ENCODE data around the gene ZNF12.

Gene ZNF12

GRCh38 chr7:6652446-6653011, 54.2 kb downstream of the ZNF12 start:
- TF ChIP-seq FOXP2 (optimal IDR thresholded peaks at IDR 0.05; ENCODE audit: control extremely low read depth, extremely low read length, insufficient read depth) (no peak), EZH2 (IDR thresholded peaks at IDR 0.05) (no peak), POLR2AphosphoS5 (IDR thresholded peaks at IDR 0.05; ENCODE audit: borderline replicate concordance, low read depth, low read length) (no peak)
- no peak for DNase-seq (ENCODE audit: low read depth, low spot score)
- H3K36me3 ChIP-seq (ENCODE audit: insufficient read depth, low read length) = peaks cover 19% of the 10 kb centered on the region; the same call in 1 of the 2 replicates
- no peaks in the 10 kb centered on the region for H3K9me3 ChIP-seq (ENCODE audit: low read depth, low read length)
- no peak overlapping the region for H3K4me3 ChIP-seq
- H3K27ac ChIP-seq = no peak overlapping the region
- H3K9ac ChIP-seq (ENCODE audit: insufficient read length) = no peak overlapping the region

- Histone ChIP-seq H3K9ac (ENCODE audit: insufficient read length) (no peak overlapping the region), H3K27ac (no peak overlapping the region), H3K9me3 (ENCODE audit: low read depth, low read length) (no peaks in the 10 kb centered on the region), H3K4me3 (no peak overlapping the region), H3K36me3 (ENCODE audit: insufficient read depth, low read length) (peaks cover 25% of the 10 kb centered on the region; the same call in 1 of the 2 replicates)
- TF ChIP-seq FOXP2 (optimal IDR thresholded peaks at IDR 0.05; ENCODE audit: control extremely low read depth, extremely low read length, insufficient read depth) (no peak), POLR2AphosphoS5 (IDR thresholded peaks at IDR 0.05; ENCODE audit: borderline replicate concordance, low read depth, low read length) (no peak), EZH2 (IDR thresholded peaks at IDR 0.05) (no peak)
- DNase-seq (ENCODE audit: low read depth, low spot score) = no peak
Observed at GRCh38 chr7:6651851-6652445, 54.8 kb downstream of the ZNF12 start.

- Histone ChIP-seq H3K27ac (no peak overlapping the region), H3K4me3 (no peak overlapping the region), H3K36me3 (ENCODE audit: insufficient read depth, low read length) (peaks cover 33% of the 10 kb centered on the region; the same call in 1 of the 2 replicates), H3K9ac (ENCODE audit: insufficient read length) (no peak overlapping the region), H3K9me3 (ENCODE audit: low read depth, low read length) (no peaks in the 10 kb centered on the region)
- no peak for DNase-seq (ENCODE audit: low read depth, low spot score)
- TF ChIP-seq POLR2AphosphoS5 (IDR thresholded peaks at IDR 0.05; ENCODE audit: borderline replicate concordance, low read depth, low read length) = no peak
- no peak for TF ChIP-seq EZH2 (IDR thresholded peaks at IDR 0.05)
- TF ChIP-seq FOXP2 (optimal IDR thresholded peaks at IDR 0.05; ENCODE audit: control extremely low read depth, extremely low read length, insufficient read depth) = no peak
Observed at GRCh38 chr7:6650521-6651011, 56.2 kb downstream of the ZNF12 start.

- no peak for DNase-seq (ENCODE audit: low read depth, low spot score)
- TF ChIP-seq EZH2 (IDR thresholded peaks at IDR 0.05) (no peak), FOXP2 (optimal IDR thresholded peaks at IDR 0.05; ENCODE audit: control extremely low read depth, extremely low read length, insufficient read depth) (no peak), POLR2AphosphoS5 (IDR thresholded peaks at IDR 0.05; ENCODE audit: borderline replicate concordance, low read depth, low read length) (no peak)
- H3K9ac ChIP-seq (ENCODE audit: insufficient read length) = no peak overlapping the region
- H3K36me3 ChIP-seq (ENCODE audit: insufficient read depth, low read length) = peaks cover 33% of the 10 kb centered on the region; the same call in 1 of the 2 replicates
- H3K9me3 ChIP-seq (ENCODE audit: low read depth, low read length) = no peaks in the 10 kb centered on the region
- H3K4me3 ChIP-seq = no peak overlapping the region
- H3K27ac ChIP-seq = no peak overlapping the region
Observed at GRCh38 chr7:6650086-6650485, 56.7 kb downstream of the ZNF12 start.

GRCh38 chr7:6649241-6649961, 57.3 kb downstream of the ZNF12 start:
- Histone ChIP-seq H3K27ac (no peak overlapping the region), H3K4me3 (no peak overlapping the region), H3K9ac (ENCODE audit: insufficient read length) (no peak overlapping the region), H3K9me3 (ENCODE audit: low read depth, low read length) (no peaks in the 10 kb centered on the region), H3K36me3 (ENCODE audit: insufficient read depth, low read length) (peaks cover 40% of the 10 kb centered on the region; the same call in 1 of the 2 replicates)
- DNase-seq (ENCODE audit: low read depth, low spot score) = no peak
- TF ChIP-seq FOXP2 (optimal IDR thresholded peaks at IDR 0.05; ENCODE audit: control extremely low read depth, extremely low read length, insufficient read depth) = no peak
- TF ChIP-seq EZH2 (IDR thresholded peaks at IDR 0.05) = no peak
- TF ChIP-seq POLR2AphosphoS5 (IDR thresholded peaks at IDR 0.05; ENCODE audit: borderline replicate concordance, low read depth, low read length) = no peak

- TF ChIP-seq POLR2AphosphoS5 (IDR thresholded peaks at IDR 0.05; ENCODE audit: borderline replicate concordance, low read depth, low read length) = no peak
- TF ChIP-seq EZH2 (IDR thresholded peaks at IDR 0.05) = no peak
- TF ChIP-seq FOXP2 (optimal IDR thresholded peaks at IDR 0.05; ENCODE audit: control extremely low read depth, extremely low read length, insufficient read depth) = no peak
- no peak for DNase-seq (ENCODE audit: low read depth, low spot score)
- Histone ChIP-seq H3K9ac (ENCODE audit: insufficient read length) (no peak overlapping the region), H3K36me3 (ENCODE audit: insufficient read depth, low read length) (peaks cover 46% of the 10 kb centered on the region; the same call in 1 of the 2 replicates), H3K27ac (no peak overlapping the region), H3K9me3 (ENCODE audit: low read depth, low read length) (no peaks in the 10 kb centered on the region), H3K4me3 (no peak overlapping the region)
Observed at GRCh38 chr7:6648815-6649104, 58.0 kb downstream of the ZNF12 start.

GRCh38 chr7:6648066-6648814, 58.5 kb downstream of the ZNF12 start:
- no peaks in the 10 kb centered on the region for H3K9me3 ChIP-seq (ENCODE audit: low read depth, low read length)
- H3K36me3 ChIP-seq (ENCODE audit: insufficient read depth, low read length) = peaks cover 51% of the 10 kb centered on the region; the same call in 1 of the 2 replicates
- TF ChIP-seq FOXP2 (optimal IDR thresholded peaks at IDR 0.05; ENCODE audit: control extremely low read depth, extremely low read length, insufficient read depth) = no peak
- TF ChIP-seq EZH2 (IDR thresholded peaks at IDR 0.05) = no peak
- no peak for DNase-seq (ENCODE audit: low read depth, low spot score)
- no peak overlapping the region for H3K4me3 ChIP-seq
- H3K27ac ChIP-seq = no peak overlapping the region
- H3K9ac ChIP-seq (ENCODE audit: insufficient read length) = no peak overlapping the region

GRCh38 chr7:6647541-6647940, 59.2 kb downstream of the ZNF12 start:
- Histone ChIP-seq H3K36me3 (ENCODE audit: insufficient read depth, low read length) (peaks cover 56% of the 10 kb centered on the region; the same call in 1 of the 2 replicates), H3K9ac (ENCODE audit: insufficient read length) (no peak overlapping the region), H3K27ac (no peak overlapping the region), H3K9me3 (ENCODE audit: low read depth, low read length) (no peaks in the 10 kb centered on the region), H3K4me3 (no peak overlapping the region)
- no peak for TF ChIP-seq FOXP2 (optimal IDR thresholded peaks at IDR 0.05; ENCODE audit: control extremely low read depth, extremely low read length, insufficient read depth)
- no peak for TF ChIP-seq POLR2AphosphoS5 (IDR thresholded peaks at IDR 0.05; ENCODE audit: borderline replicate concordance, low read depth, low read length)
- no peak for TF ChIP-seq EZH2 (IDR thresholded peaks at IDR 0.05)
- no peak for DNase-seq (ENCODE audit: low read depth, low spot score)
